ENCODE data around the gene IL17RB.

- no peak for TF ChIP-seq CTCF (IDR thresholded peaks at IDR 0.05; ENCODE audit: low read depth, low read length, poor library complexity, severe bottlenecking)
- TF ChIP-seq EZH2phosphoT487 (IDR thresholded peaks at IDR 0.05; ENCODE audit: borderline replicate concordance, low read length) = no peak
Measured at GRCh38 chr3:53842436-53843194, 3.8 kb upstream of the IL17RB start.

All from DOHH2 (cell line).